Prostate gland (tissue), 2 donors: Measurements from ENCODE around the gene EML4.

Experiments
- POLR2A ChIP-seq: fragments of 450-650 bp; IDR thresholded peaks from one replicate; pipeline ENCODE4 v1.6.1; 2016; ENCODE audit warnings: antibody characterized with exemption, mild to moderate bottlenecking
- TF ChIP-seq, protein P1 (sequence below), 4 experiments: fragments of 200-600 bp in 2 of 4; fragments of 450-650 bp in 2 of 4; sonication (generic) in 2 of 4; IDR thresholded peaks; 1 replicate in 3 of 4; 2 replicates in 1 of 4; pipeline ENCODE4 v1.5.1; 2016 to 2019; ENCODE audit warnings: antibody characterized with exemption in 4 of 4, mild to moderate bottlenecking in 2 of 4, moderate library complexity in 2 of 4

- TF ChIP-seq, protein P1, sequence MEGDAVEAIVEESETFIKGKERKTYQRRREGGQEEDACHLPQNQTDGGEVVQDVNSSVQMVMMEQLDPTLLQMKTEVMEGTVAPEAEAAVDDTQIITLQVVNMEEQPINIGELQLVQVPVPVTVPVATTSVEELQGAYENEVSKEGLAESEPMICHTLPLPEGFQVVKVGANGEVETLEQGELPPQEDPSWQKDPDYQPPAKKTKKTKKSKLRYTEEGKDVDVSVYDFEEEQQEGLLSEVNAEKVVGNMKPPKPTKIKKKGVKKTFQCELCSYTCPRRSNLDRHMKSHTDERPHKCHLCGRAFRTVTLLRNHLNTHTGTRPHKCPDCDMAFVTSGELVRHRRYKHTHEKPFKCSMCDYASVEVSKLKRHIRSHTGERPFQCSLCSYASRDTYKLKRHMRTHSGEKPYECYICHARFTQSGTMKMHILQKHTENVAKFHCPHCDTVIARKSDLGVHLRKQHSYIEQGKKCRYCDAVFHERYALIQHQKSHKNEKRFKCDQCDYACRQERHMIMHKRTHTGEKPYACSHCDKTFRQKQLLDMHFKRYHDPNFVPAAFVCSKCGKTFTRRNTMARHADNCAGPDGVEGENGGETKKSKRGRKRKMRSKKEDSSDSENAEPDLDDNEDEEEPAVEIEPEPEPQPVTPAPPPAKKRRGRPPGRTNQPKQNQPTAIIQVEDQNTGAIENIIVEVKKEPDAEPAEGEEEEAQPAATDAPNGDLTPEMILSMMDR (IDR thresholded peaks at IDR 0.05), result no peak
- TF ChIP-seq POLR2A, result no peak
Measured at GRCh38 chr2:42338567-42339190, 169.5 kb downstream of the EML4 start.
